ENCODE results near the gene BEST4.
A peak's percentile ranks its signal among the peaks of the same experiment; 100 is the strongest.
"Not testable (repeated sequence)": the region's sequence is repeated elsewhere in the genome, so short reads cannot be mapped to it uniquely, and the experiment has no call there.

BEST4 gene

GRCh38 chr1:44775078-44775929 is 12.7 kb downstream of the BEST4 start, which contains the start of gene RPS8:
TSS of gene RPS8 (plus strand) at chr1:44775540. CDS start at chr1:44775597, 57 bp downstream.
- DNase-seq (ENCODE audit: low read depth, low spot score): peak; percentile 96
- TF ChIP-seq CTCF (IDR thresholded peaks at IDR 0.05; ENCODE audit: low read depth, low read length): no peak
- in situ Hi-C loops (cut with HindIII; ENCODE audit: low sequenced_read_pairs): no loop called here
- H3K4me3 ChIP-seq (ENCODE audit: low read depth, low read length): peak within 1 kb of the TSS; percentile 97

GRCh38 chr1:44766421-44766820 is 21.5 kb downstream of the BEST4 start:
- in situ Hi-C loops (cut with HindIII; ENCODE audit: low sequenced_read_pairs); H3K4me3 ChIP-seq (ENCODE audit: low read depth, low read length); DNase-seq (ENCODE audit: low read depth, low spot score): not testable (repeated sequence)

GRCh38 chr1:44760876-44761275 is 27.1 kb downstream of the BEST4 start:
- no peak overlapping the region for H3K4me3 ChIP-seq (ENCODE audit: low read depth, low read length)
- DNase-seq (ENCODE audit: low read depth, low spot score): no peak
- TF ChIP-seq CTCF (IDR thresholded peaks at IDR 0.05; ENCODE audit: low read depth, low read length): no peak
- in situ Hi-C loops (cut with HindIII; ENCODE audit: low sequenced_read_pairs): no loop called here

GRCh38 chr1:44759077-44759476 is 28.9 kb downstream of the BEST4 start:
- H3K4me3 ChIP-seq (ENCODE audit: low read depth, low read length): no peak overlapping the region
- no peak for TF ChIP-seq CTCF (IDR thresholded peaks at IDR 0.05; ENCODE audit: low read depth, low read length)
- DNase-seq (ENCODE audit: low read depth, low spot score): no peak
- in situ Hi-C loops (cut with HindIII; ENCODE audit: low sequenced_read_pairs): no loop called here

- no peak overlapping the region for H3K4me3 ChIP-seq (ENCODE audit: low read depth, low read length)
- no peak for DNase-seq (ENCODE audit: low read depth, low spot score)
- in situ Hi-C loops (cut with HindIII; ENCODE audit: low sequenced_read_pairs): no loop called here
- no peak for TF ChIP-seq CTCF (IDR thresholded peaks at IDR 0.05; ENCODE audit: low read depth, low read length)
Measured at GRCh38 chr1:44757420-44757819, 30.6 kb downstream of the BEST4 start.

GRCh38 chr1:44747878-44748277 is 40.1 kb downstream of the BEST4 start:
- no peak for TF ChIP-seq CTCF (IDR thresholded peaks at IDR 0.05; ENCODE audit: low read depth, low read length)
- in situ Hi-C loops (cut with HindIII; ENCODE audit: low sequenced_read_pairs): no loop called here
- DNase-seq (ENCODE audit: low read depth, low spot score): no peak
- H3K4me3 ChIP-seq (ENCODE audit: low read depth, low read length): no peak overlapping the region

- in situ Hi-C loops (cut with HindIII; ENCODE audit: low sequenced_read_pairs): no loop called here
- TF ChIP-seq CTCF (IDR thresholded peaks at IDR 0.05; ENCODE audit: low read depth, low read length): no peak
- H3K4me3 ChIP-seq (ENCODE audit: low read depth, low read length): no peak overlapping the region
- no peak for DNase-seq (ENCODE audit: low read depth, low spot score)
Measured at GRCh38 chr1:44743211-44743610, 44.8 kb downstream of the BEST4 start.
